IPS-11a (cell line): ENCODE measurements around the gene IL3.

Experiments used
- H3K4me3 ChIP-seq: one replicate; pipeline ENCODE4 v1.5.1; 2013; ENCODE audit warnings: low read depth, low read length, control low read depth

IL3 gene

GRCh38 chr5:132056610-132057497, 3.6 kb upstream of the IL3 start:
- no peak overlapping the region for H3K4me3 ChIP-seq

GRCh38 chr5:132057498-132058255, 2.8 kb upstream of the IL3 start:
- H3K4me3 ChIP-seq: no peak overlapping the region

GRCh38 chr5:132058646-132059042, 1.8 kb upstream of the IL3 start:
- no peak overlapping the region for H3K4me3 ChIP-seq

- H3K4me3 ChIP-seq: no peak overlapping the region
Observed at GRCh38 chr5:132059043-132059695, 1.3 kb upstream of the IL3 start.

GRCh38 chr5:132059696-132060500, 557 bp upstream of the IL3 start:
- H3K4me3 ChIP-seq: no peak overlapping the region

GRCh38 chr5:132063090-132063911, 2.8 kb downstream of the IL3 start:
- no peak overlapping the region for H3K4me3 ChIP-seq

GRCh38 chr5:132064140-132064539, 3.7 kb downstream of the IL3 start:
- H3K4me3 ChIP-seq: no peak overlapping the region

GRCh38 chr5:132064738-132065331, 4.4 kb downstream of the IL3 start:
- no peak overlapping the region for H3K4me3 ChIP-seq

- no peak overlapping the region for H3K4me3 ChIP-seq
Observed at GRCh38 chr5:132065351-132065937, 5.0 kb downstream of the IL3 start.

- no peak overlapping the region for H3K4me3 ChIP-seq
Observed at GRCh38 chr5:132065951-132066701, 5.7 kb downstream of the IL3 start.

GRCh38 chr5:132066871-132067270, 6.4 kb downstream of the IL3 start:
- no peak overlapping the region for H3K4me3 ChIP-seq

- no peak overlapping the region for H3K4me3 ChIP-seq
Observed at GRCh38 chr5:132067451-132067850, 7.0 kb downstream of the IL3 start.

- no peak overlapping the region for H3K4me3 ChIP-seq
Observed at GRCh38 chr5:132067941-132068808, 7.7 kb downstream of the IL3 start.

- H3K4me3 ChIP-seq: no peak overlapping the region
Observed at GRCh38 chr5:132069561-132069960, 9.1 kb downstream of the IL3 start.

- no peak overlapping the region for H3K4me3 ChIP-seq
Observed at GRCh38 chr5:132069994-132070393, 9.5 kb downstream of the IL3 start.

GRCh38 chr5:132070460-132071337, 10.2 kb downstream of the IL3 start:
- H3K4me3 ChIP-seq: no peak overlapping the region

- H3K4me3 ChIP-seq: no peak overlapping the region
Observed at GRCh38 chr5:132071338-132071707, 10.9 kb downstream of the IL3 start.
